ENCODE results near the gene TIMM10B.

TIMM10B gene

DNA sequence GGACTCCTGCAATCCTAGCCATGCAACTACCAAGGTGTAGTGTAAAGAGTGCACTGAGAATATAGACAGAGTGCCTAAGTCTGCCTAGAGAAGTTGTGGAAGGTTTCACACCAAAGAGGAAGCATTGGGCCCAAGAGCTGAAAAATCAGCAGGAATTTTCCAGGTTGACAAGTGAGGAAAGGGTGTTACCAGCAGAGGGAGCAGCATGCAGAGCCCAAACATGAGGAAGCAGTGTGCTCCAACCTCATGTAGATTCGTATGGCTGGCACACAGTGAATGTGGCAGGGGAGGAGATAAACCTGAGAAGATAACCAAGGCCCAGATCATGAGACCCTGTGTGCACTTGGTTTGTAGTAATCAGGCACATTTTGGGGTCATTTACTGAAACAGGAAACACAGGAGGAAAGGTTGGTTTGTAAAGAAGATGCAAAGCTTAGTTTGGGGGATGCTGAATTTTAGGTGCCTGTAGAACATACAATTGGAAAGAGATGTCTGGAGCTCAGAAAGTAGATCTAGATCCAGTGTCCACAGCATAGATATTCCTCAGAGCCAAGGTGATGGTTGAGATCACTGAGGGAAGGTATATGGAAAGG lies 42.2 kb upstream of the TIMM10B start:
- peak; percentile 65 for DNase-seq (ENCODE audit: extremely low spot score)
- TF ChIP-seq HDGF (IDR thresholded peaks at IDR 0.05; ENCODE audit: borderline replicate concordance) (no peak), LEF1 (IDR thresholded peaks at IDR 0.05; ENCODE audit: borderline replicate concordance) (no peak), ARNT (IDR thresholded peaks at IDR 0.05) (no peak), FOXM1 (IDR thresholded peaks at IDR 0.05; ENCODE audit: borderline replicate concordance) (no peak), SUZ12 (IDR thresholded peaks at IDR 0.05) (no peak), NFRKB (IDR thresholded peaks at IDR 0.05) (no peak), TARDBP (IDR thresholded peaks at IDR 0.05) (no peak), CTBP1 (IDR thresholded peaks at IDR 0.05; ENCODE audit: borderline replicate concordance) (no peak), FOXK2 (IDR thresholded peaks at IDR 0.05) (no peak), L3MBTL2 (conservative IDR thresholded peaks at IDR 0.05) (no peak), ELF4 (IDR thresholded peaks at IDR 0.05) (no peak), BHLHE40 (IDR thresholded peaks at IDR 0.05; ENCODE audit: borderline replicate concordance) (no peak), SP1 (IDR thresholded peaks at IDR 0.05) (no peak), ZNF384 (IDR thresholded peaks at IDR 0.05) (no peak), FOXA1 (IDR thresholded peaks at IDR 0.05) (no peak)
- TF ChIP-seq, protein P1, sequence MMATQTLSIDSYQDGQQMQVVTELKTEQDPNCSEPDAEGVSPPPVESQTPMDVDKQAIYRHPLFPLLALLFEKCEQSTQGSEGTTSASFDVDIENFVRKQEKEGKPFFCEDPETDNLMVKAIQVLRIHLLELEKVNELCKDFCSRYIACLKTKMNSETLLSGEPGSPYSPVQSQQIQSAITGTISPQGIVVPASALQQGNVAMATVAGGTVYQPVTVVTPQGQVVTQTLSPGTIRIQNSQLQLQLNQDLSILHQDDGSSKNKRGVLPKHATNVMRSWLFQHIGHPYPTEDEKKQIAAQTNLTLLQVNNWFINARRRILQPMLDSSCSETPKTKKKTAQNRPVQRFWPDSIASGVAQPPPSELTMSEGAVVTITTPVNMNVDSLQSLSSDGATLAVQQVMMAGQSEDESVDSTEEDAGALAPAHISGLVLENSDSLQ (IDR thresholded peaks at IDR 0.05): no peak
- CTCF ChIA-PET: interaction anchor here (0.6 to 3.5 kb wide), 15 partner anchors 9 to 494 kb away, joined by 3 to 30 read pairs (median 4); no protein-coding TSS in a partner anchor
- POLR2A ChIA-PET: interaction anchor here (1.6 to 2.4 kb wide), 2 partner anchors 20 to 42 kb away, joined by 6 to 13 read pairs; partner anchors contain the start of genes APBB1, ARFIP2 and TIMM10B

DNA sequence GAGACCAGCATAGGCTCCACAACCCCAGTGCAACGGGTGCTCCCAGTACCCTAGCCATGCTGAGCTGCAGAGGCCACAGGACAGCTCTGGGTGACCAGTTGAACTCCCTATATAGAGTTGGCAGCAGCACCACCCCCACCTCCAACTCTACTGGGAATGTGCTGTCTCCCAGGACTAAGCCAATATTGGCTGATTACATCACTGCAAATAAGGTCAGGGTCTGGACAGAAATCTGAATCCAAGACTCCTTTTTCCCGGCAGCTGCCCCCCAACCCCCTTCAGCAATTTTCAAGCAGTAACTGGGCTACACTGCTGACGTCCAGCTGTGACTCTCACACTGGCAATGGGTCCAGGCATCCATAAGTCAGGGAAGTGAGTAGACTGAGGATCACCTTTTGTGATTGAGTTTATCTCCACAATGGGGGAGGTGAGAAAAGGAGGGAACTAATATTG lies 40.4 kb upstream of the TIMM10B start, which contains the start of gene HPX:
Gene HPX (minus strand): TSS at position 82 of the 453 bp plus-strand sequence. CDS start 24 bp downstream, at position 58.
- POLR2A ChIA-PET: interaction anchor here (1.0 to 1.9 kb wide), 3 partner anchors 10 to 242 kb away, joined by 3 to 6 read pairs (median 4); partner anchors contain the start of genes APBB1 and MRPL17
- CTCF ChIA-PET: interaction anchor here (0.9 to 5.5 kb wide), 2 partner anchors 61 to 78 kb away, joined by 3 to 102 read pairs; no protein-coding TSS in a partner anchor
- DNase-seq (ENCODE audit: extremely low spot score): no peak
- TF ChIP-seq ZNF384 (IDR thresholded peaks at IDR 0.05): no peak
- TF ChIP-seq ELF4 (IDR thresholded peaks at IDR 0.05): no peak
- TF ChIP-seq ARNT (IDR thresholded peaks at IDR 0.05): no peak
- no peak for TF ChIP-seq TARDBP (IDR thresholded peaks at IDR 0.05)
- no peak for TF ChIP-seq FOXK2 (IDR thresholded peaks at IDR 0.05)
- no peak for TF ChIP-seq BHLHE40 (IDR thresholded peaks at IDR 0.05; ENCODE audit: borderline replicate concordance)
- no peak for TF ChIP-seq FOXM1 (IDR thresholded peaks at IDR 0.05; ENCODE audit: borderline replicate concordance)
- no peak for TF ChIP-seq CTBP1 (IDR thresholded peaks at IDR 0.05; ENCODE audit: borderline replicate concordance)
- TF ChIP-seq, protein P1 (IDR thresholded peaks at IDR 0.05): no peak
- TF ChIP-seq FOXA1 (IDR thresholded peaks at IDR 0.05): no peak
- TF ChIP-seq LEF1 (IDR thresholded peaks at IDR 0.05; ENCODE audit: borderline replicate concordance): no peak
- no peak for TF ChIP-seq L3MBTL2 (conservative IDR thresholded peaks at IDR 0.05)
- TF ChIP-seq HDGF (IDR thresholded peaks at IDR 0.05; ENCODE audit: borderline replicate concordance): no peak
- TF ChIP-seq SP1 (IDR thresholded peaks at IDR 0.05): no peak
- no peak for TF ChIP-seq NFRKB (IDR thresholded peaks at IDR 0.05)
- TF ChIP-seq SUZ12 (IDR thresholded peaks at IDR 0.05): no peak

DNA sequence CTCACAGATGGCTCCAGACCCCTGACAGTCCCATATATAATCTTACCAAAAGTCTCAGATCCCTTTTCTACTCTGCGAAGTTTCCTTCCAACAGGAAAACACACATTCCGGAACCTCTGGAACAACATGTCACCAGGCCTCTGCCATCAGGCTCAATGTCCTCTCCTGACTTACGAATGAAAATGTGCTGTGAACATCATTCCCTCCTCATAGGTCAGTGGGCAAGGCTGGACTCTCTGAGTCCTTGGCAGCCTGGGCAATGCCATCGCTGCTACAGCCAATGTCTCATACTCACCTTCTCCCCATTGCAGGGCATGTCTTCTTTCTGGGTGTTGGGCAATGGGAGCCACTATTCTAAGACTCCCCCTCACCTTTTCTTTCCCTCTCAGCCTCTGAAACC lies 38.9 kb upstream of the TIMM10B start:
- POLR2A ChIA-PET: interaction anchor here (1.9 kb wide), 2 partner anchors 63 to 241 kb away, joined by 4 to 6 read pairs; partner anchors contain the start of gene MRPL17
- no peak for TF ChIP-seq FOXA1 (IDR thresholded peaks at IDR 0.05)
- no peak for TF ChIP-seq HDGF (IDR thresholded peaks at IDR 0.05; ENCODE audit: borderline replicate concordance)
- CTCF ChIA-PET: interaction anchor here (0.6 to 5.5 kb wide), 4 partner anchors 13 to 70 kb away, joined by 3 to 102 read pairs (median 4); partner anchors contain the start of gene APBB1
- no peak for DNase-seq (ENCODE audit: extremely low spot score)

DNA sequence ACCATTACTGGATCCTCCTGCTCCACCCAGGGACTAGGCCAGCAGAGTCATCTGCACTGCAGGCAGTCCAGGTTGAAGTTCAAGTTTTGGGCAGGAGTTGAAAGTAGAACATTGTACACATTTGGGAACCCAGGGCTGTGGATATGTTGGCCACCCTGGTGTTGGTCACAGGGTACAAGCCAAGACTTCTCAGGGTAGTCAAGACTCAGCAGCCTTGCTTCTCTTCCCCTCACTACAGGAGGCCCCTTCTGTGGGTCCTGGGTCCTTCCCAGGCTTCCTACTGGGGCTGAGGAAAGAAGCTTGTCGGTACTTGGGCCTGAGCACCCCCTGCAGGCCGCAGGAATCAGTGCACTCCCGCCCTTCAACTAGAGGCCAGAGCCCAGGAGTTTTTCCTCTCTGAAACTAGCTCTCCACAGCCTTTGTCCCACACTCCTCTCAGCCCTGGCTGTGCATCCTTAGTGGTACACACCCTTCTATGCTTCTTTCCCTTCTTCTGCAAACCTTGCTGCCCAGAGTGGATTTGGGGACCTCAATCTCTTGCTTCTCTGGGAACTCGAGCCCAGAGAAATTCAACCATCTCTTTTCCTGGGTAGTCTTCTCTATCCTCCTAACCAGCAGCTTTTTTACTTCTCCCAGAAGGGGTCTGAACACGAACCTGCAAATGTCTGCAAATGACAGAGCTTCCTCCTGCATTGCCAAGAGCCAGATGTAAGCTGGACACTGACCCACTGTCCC lies 37.9 kb upstream of the TIMM10B start:
- TF ChIP-seq FOXM1 (IDR thresholded peaks at IDR 0.05; ENCODE audit: borderline replicate concordance): no peak
- ChIA-PET POLR2A (interaction anchor here (1.0 to 1.9 kb wide), 5 partner anchors 25 to 64 kb away, joined by 4 to 9 read pairs (median 6); partner anchors contain the start of genes APBB1, ARFIP2, SMPD1 and TIMM10B), CTCF (interaction anchor here (0.5 to 5.5 kb wide), 18 partner anchors 10 to 80 kb away, joined by 3 to 102 read pairs (median 4); partner anchors contain the start of genes APBB1, SMPD1 and TRIM3)
- DNase-seq (ENCODE audit: extremely low spot score): peak; percentile 74

DNA sequence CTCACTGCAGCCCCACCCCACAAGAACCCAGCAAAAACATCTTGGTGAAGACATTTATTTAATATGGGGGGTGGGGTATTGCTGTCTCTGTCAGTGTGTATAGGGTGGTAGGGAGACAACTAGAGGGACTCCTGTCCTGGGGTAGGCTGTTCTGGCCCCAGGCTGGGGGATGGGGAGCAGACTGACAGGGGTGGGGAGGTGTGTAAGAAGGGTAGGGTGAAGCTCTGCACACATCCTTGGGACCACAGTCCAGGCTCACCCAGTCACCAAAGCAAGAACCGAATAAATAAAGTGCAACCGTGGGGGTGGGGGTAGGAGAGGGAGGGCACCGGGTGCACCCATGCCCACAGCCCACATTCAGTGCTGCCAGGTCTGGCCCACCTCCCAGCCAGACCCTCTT lies 32.7 kb upstream of the TIMM10B start:
- no peak for TF ChIP-seq NFRKB (IDR thresholded peaks at IDR 0.05)
- TF ChIP-seq LEF1 (IDR thresholded peaks at IDR 0.05; ENCODE audit: borderline replicate concordance): no peak
- no peak for TF ChIP-seq SUZ12 (IDR thresholded peaks at IDR 0.05)
- TF ChIP-seq ZNF384 (IDR thresholded peaks at IDR 0.05): no peak
- TF ChIP-seq BHLHE40 (IDR thresholded peaks at IDR 0.05; ENCODE audit: borderline replicate concordance): no peak
- TF ChIP-seq ARNT (IDR thresholded peaks at IDR 0.05): no peak
- no peak for TF ChIP-seq SP1 (IDR thresholded peaks at IDR 0.05)
- no peak for TF ChIP-seq FOXK2 (IDR thresholded peaks at IDR 0.05)
- no peak for TF ChIP-seq TARDBP (IDR thresholded peaks at IDR 0.05)
- no peak for TF ChIP-seq FOXM1 (IDR thresholded peaks at IDR 0.05; ENCODE audit: borderline replicate concordance)
- TF ChIP-seq, protein P1 (IDR thresholded peaks at IDR 0.05): no peak
- no peak for TF ChIP-seq FOXA1 (IDR thresholded peaks at IDR 0.05)
- CTCF ChIA-PET: interaction anchor here (0.6 to 1.3 kb wide), 4 partner anchors 9 to 258 kb away, joined by 3 to 7 read pairs (median 5); no protein-coding TSS in a partner anchor
- POLR2A ChIA-PET: interaction anchor here (0.8 to 1.1 kb wide), 2 partner anchors 20 to 29 kb away, joined by 3 read pairs; partner anchors contain the start of gene APBB1
- DNase-seq (ENCODE audit: extremely low spot score): no peak
